Skeletal muscle cell (primary cell): ENCODE data around the gene BRI3BP.
"Not testable (repeated sequence)": the region's sequence is repeated elsewhere in the genome, so short reads cannot be mapped to it uniquely, and the experiment has no call there.

ENCODE experiments used
- DNase-seq: peaks from one replicate; pipeline ENCODE4 v3.0.0-alpha.2; 2010; ENCODE audit warnings: low read depth
- H3K4me3 ChIP-seq: 2 replicates; pipeline ENCODE4 v1.5.1; 2011; ENCODE audit warnings: low read depth, mild to moderate bottlenecking, control low read depth, low read length, moderate library complexity

The BRI3BP gene

GRCh38 chr12:125015680-125016310 lies 22.4 kb downstream of the BRI3BP start:
- no peak overlapping the region for H3K4me3 ChIP-seq
- DNase-seq = no peak

- no peak for DNase-seq
- H3K4me3 ChIP-seq = no peak overlapping the region
Observed at GRCh38 chr12:125017801-125018200, 24.4 kb downstream of the BRI3BP start.

GRCh38 chr12:125018356-125018755 lies 24.9 kb downstream of the BRI3BP start:
- DNase-seq = no peak
- H3K4me3 ChIP-seq = no peak overlapping the region

- DNase-seq = no peak
- no peak overlapping the region for H3K4me3 ChIP-seq
Observed at GRCh38 chr12:125021096-125021495, 27.7 kb downstream of the BRI3BP start.

- DNase-seq = no peak
Observed at GRCh38 chr12:125021771-125022170, 28.3 kb downstream of the BRI3BP start.

GRCh38 chr12:125023065-125023464 lies 29.6 kb downstream of the BRI3BP start:
- DNase-seq = no peak
- H3K4me3 ChIP-seq = no peak overlapping the region

More at GRCh38 chr12:125021771-125022170, 28.3 kb downstream of the BRI3BP start:
- no peak overlapping the region for H3K4me3 ChIP-seq

GRCh38 chr12:125024949-125025563 lies 31.6 kb downstream of the BRI3BP start:
- H3K4me3 ChIP-seq = no peak overlapping the region
- no peak for DNase-seq

- DNase-seq = no peak
- no peak overlapping the region for H3K4me3 ChIP-seq
Observed at GRCh38 chr12:125025606-125026235, 32.3 kb downstream of the BRI3BP start.

- DNase-seq = no peak
- no peak overlapping the region for H3K4me3 ChIP-seq
Observed at GRCh38 chr12:125028106-125028505, 34.7 kb downstream of the BRI3BP start.

GRCh38 chr12:125029761-125030358 lies 36.4 kb downstream of the BRI3BP start:
- H3K4me3 ChIP-seq = no peak overlapping the region

GRCh38 chr12:125031471-125031870 lies 38.0 kb downstream of the BRI3BP start:
- not testable (repeated sequence) for H3K4me3 ChIP-seq, DNase-seq

More at GRCh38 chr12:125029761-125030358, 36.4 kb downstream of the BRI3BP start:
- no peak for DNase-seq

- DNase-seq = no peak
- no peak overlapping the region for H3K4me3 ChIP-seq
Observed at GRCh38 chr12:125032466-125033152, 39.2 kb downstream of the BRI3BP start.

GRCh38 chr12:125033288-125033687 lies 39.8 kb downstream of the BRI3BP start:
- no peak for DNase-seq
- H3K4me3 ChIP-seq = no peak overlapping the region

- no peak for DNase-seq
- H3K4me3 ChIP-seq = no peak overlapping the region
Observed at GRCh38 chr12:125038976-125039625, 45.7 kb downstream of the BRI3BP start.

GRCh38 chr12:125049093-125049458 lies 55.6 kb downstream of the BRI3BP start:
- no peak for DNase-seq
- H3K4me3 ChIP-seq = peak overlapping the region; percentile 53

- no peak for DNase-seq
- no peak overlapping the region for H3K4me3 ChIP-seq
Observed at GRCh38 chr12:125050446-125050845, 57.0 kb downstream of the BRI3BP start.

- no peak for DNase-seq
- H3K4me3 ChIP-seq = no peak overlapping the region
Observed at GRCh38 chr12:125050868-125051267, 57.4 kb downstream of the BRI3BP start.

- no peak overlapping the region for H3K4me3 ChIP-seq
- DNase-seq = peak; percentile 72
Observed at GRCh38 chr12:125053821-125054220, 60.4 kb downstream of the BRI3BP start.

GRCh38 chr12:125055591-125055990 lies 62.1 kb downstream of the BRI3BP start:
- H3K4me3 ChIP-seq = no peak overlapping the region
- DNase-seq = no peak
